ENCODE data around the gene SIGLEC7. TPM values are rescaled to one million over a fixed set of nuclear protein-coding genes. Genes with fewer than 3 reads are reported as not detected.

SIGLEC7 gene
- total RNA-seq, 2 donors from 2014 or later: 2.4 to 5.9 TPM

GRCh38 chr19:51144482-51145045, 2.5 kb downstream of the SIGLEC7 start:
- ATAC-seq (ENCODE audit: insufficient number of reproducible peaks, low FRiP score, low read depth): no peak
- no peak overlapping the region for H3K4me3 ChIP-seq
- no peaks in the 10 kb centered on the region for H3K36me3 ChIP-seq
- no peak for DNase-seq (ENCODE audit: low spot score)
- no peaks in the 10 kb centered on the region for H3K4me1 ChIP-seq (ENCODE audit: control insufficient read depth in 1 of 2, low read depth in 2 of 2)
- no peak overlapping the region for H3K27ac ChIP-seq
- no peak for TF ChIP-seq CTCF (IDR thresholded peaks at IDR 0.05)
- no peaks in the 10 kb centered on the region for H3K9me3 ChIP-seq
- no peaks in the 10 kb centered on the region for H3K27me3 ChIP-seq (replicated peaks; ENCODE audit: insufficient read depth)

- Histone ChIP-seq H3K4me3 (no peak overlapping the region), H3K27ac (no peak overlapping the region), H3K4me1 (ENCODE audit: control insufficient read depth in 1 of 2, low read depth in 2 of 2) (no peaks in the 10 kb centered on the region), H3K36me3 (no peaks in the 10 kb centered on the region), H3K27me3 (replicated peaks; ENCODE audit: insufficient read depth) (no peaks in the 10 kb centered on the region), H3K9me3 (no peaks in the 10 kb centered on the region)
- ATAC-seq (ENCODE audit: insufficient number of reproducible peaks, low FRiP score, low read depth) (no peak), DNase-seq (ENCODE audit: low spot score) (no peak)
- no peak for TF ChIP-seq CTCF (IDR thresholded peaks at IDR 0.05)
Observed at GRCh38 chr19:51145916-51146493, 3.9 kb downstream of the SIGLEC7 start.

DNA sequence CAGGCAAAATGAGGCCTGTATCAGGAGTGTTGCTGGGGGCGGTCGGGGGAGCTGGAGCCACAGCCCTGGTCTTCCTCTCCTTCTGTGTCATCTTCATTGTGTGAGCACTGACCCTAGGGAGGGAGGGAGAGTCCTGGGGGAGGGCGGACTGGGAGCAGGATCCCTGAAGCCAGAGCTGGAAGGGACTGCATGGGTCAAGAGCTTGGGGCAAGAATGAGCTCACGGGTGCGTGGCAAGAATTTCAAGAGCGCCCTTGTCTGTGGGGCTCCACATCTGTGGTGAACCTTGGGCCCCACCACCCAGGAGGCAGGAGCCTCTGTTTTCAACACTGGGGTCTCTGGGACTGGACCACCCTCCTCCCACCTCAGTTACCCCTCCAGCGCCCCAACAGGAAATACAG, 4.7 kb downstream of the SIGLEC7 start:
- H3K4me3 ChIP-seq: no peak overlapping the region
- no peaks in the 10 kb centered on the region for H3K9me3 ChIP-seq
- no peak for ATAC-seq (ENCODE audit: insufficient number of reproducible peaks, low FRiP score, low read depth)
- DNase-seq (ENCODE audit: low spot score): no peak
- no peaks in the 10 kb centered on the region for H3K36me3 ChIP-seq
- no peak overlapping the region for H3K27ac ChIP-seq
- H3K27me3 ChIP-seq (replicated peaks; ENCODE audit: insufficient read depth): no peaks in the 10 kb centered on the region
- H3K4me1 ChIP-seq (ENCODE audit: control insufficient read depth in 1 of 2, low read depth in 2 of 2): no peaks in the 10 kb centered on the region
- no peak for TF ChIP-seq CTCF (IDR thresholded peaks at IDR 0.05)

GRCh38 chr19:51147663-51148062, 5.6 kb downstream of the SIGLEC7 start:
- DNase-seq (ENCODE audit: low spot score) (no peak), ATAC-seq (ENCODE audit: insufficient number of reproducible peaks, low FRiP score, low read depth) (no peak)
- H3K27ac ChIP-seq: no peak overlapping the region
- H3K9me3 ChIP-seq: no peaks in the 10 kb centered on the region
- H3K4me1 ChIP-seq (ENCODE audit: control insufficient read depth in 1 of 2, low read depth in 2 of 2): no peaks in the 10 kb centered on the region
- no peak overlapping the region for H3K4me3 ChIP-seq
- no peaks in the 10 kb centered on the region for H3K27me3 ChIP-seq (replicated peaks; ENCODE audit: insufficient read depth)
- no peak for TF ChIP-seq CTCF (IDR thresholded peaks at IDR 0.05)
- H3K36me3 ChIP-seq: no peaks in the 10 kb centered on the region

GRCh38 chr19:51148580-51148979, 6.5 kb downstream of the SIGLEC7 start:
- no peak overlapping the region for H3K4me3 ChIP-seq
- no peaks in the 10 kb centered on the region for H3K9me3 ChIP-seq
- H3K27ac ChIP-seq: no peak overlapping the region
- DNase-seq (ENCODE audit: low spot score): no peak
- H3K4me1 ChIP-seq (ENCODE audit: control insufficient read depth in 1 of 2, low read depth in 2 of 2): no peaks in the 10 kb centered on the region
- H3K27me3 ChIP-seq (replicated peaks; ENCODE audit: insufficient read depth): no peaks in the 10 kb centered on the region
- ATAC-seq (ENCODE audit: insufficient number of reproducible peaks, low FRiP score, low read depth): no peak
- TF ChIP-seq CTCF (IDR thresholded peaks at IDR 0.05): no peak
- H3K36me3 ChIP-seq: no peaks in the 10 kb centered on the region

All from thoracic aorta (tissue), 2 donors.